CD14-positive monocyte (primary cell): Measurements from ENCODE around the gene IL31. TPM values are rescaled to one million over a fixed set of nuclear protein-coding genes. Genes with fewer than 3 reads are reported as not detected.

Experiments
- DNase-seq, 3 donors: peaks; one replicate each; pipeline ENCODE4 v3.0.0-alpha.2; 2011 to 2022
- H2AFZ ChIP-seq: 2 replicates; pipeline ENCODE4 v1.6.0; 2012; ENCODE audit warnings: mild to moderate bottlenecking, low read depth, low read length, inconsistent platforms; ENCODE audit not compliant: insufficient read depth, poor library complexity, severe bottlenecking
- H3K27ac ChIP-seq, 2 donors: 1 replicate in 1 of 2; 2 replicates in 1 of 2; pipeline ENCODE4 v1.5.1; 2012 to 2013; ENCODE audit warnings: low read length in 2 of 2, control low read depth in 1 of 2, inconsistent platforms in 1 of 2, low read depth in 1 of 2, mild to moderate bottlenecking in 1 of 2
- H3K27me3 ChIP-seq, 2 donors: one replicate each; pipeline versions ENCODE4 v1.6.0 to v1.6.1; 2011 to 2013; ENCODE audit warnings: low read length in 2 of 2; ENCODE audit not compliant: control insufficient read depth in 2 of 2, insufficient read depth in 2 of 2
- H3K36me3 ChIP-seq, 2 donors: replicated peaks in 1 of 2; 1 replicate in 1 of 2; 2 replicates in 1 of 2; pipeline versions ENCODE4 v1.5.1 to v1.6.1; 2012 to 2013; ENCODE audit warnings: low read length in 2 of 2, control low read depth in 1 of 2, inconsistent platforms in 1 of 2, mild to moderate bottlenecking in 1 of 2; ENCODE audit not compliant: insufficient read depth in 2 of 2, control insufficient read depth in 1 of 2
- H3K4me1 ChIP-seq, 2 donors: 1 replicate in 1 of 2; 2 replicates in 1 of 2; pipeline versions ENCODE4 v1.5.1 to v1.6.1; 2012 to 2013; ENCODE audit warnings: low read length in 2 of 2, control low read depth in 1 of 2, inconsistent platforms in 1 of 2, mild to moderate bottlenecking in 1 of 2, moderate library complexity in 1 of 2; ENCODE audit not compliant: insufficient read depth in 2 of 2, control insufficient read depth in 1 of 2
- H3K4me2 ChIP-seq: replicated peaks from 2 replicates; pipeline ENCODE3; 2012; ENCODE audit warnings: low read length, moderate library complexity, mild to moderate bottlenecking; ENCODE audit not compliant: poor library complexity, severe bottlenecking; ENCODE audit errors: extremely low read depth
- H3K4me3 ChIP-seq, 3 experiments: fragments of 200-600 bp in 1 of 3; sonication (generic) in 1 of 3; replicated peaks in 1 of 3; 1 replicate in 2 of 3; 2 replicates in 1 of 3; pipeline ENCODE4 v1.5.1; 2011 to 2013; ENCODE audit warnings: low read length in 3 of 3, mild to moderate bottlenecking in 3 of 3, control low read depth in 2 of 3, low read depth in 2 of 3, inconsistent platforms in 1 of 3, moderate library complexity in 1 of 3
- H3K79me2 ChIP-seq: 2 replicates; pipeline ENCODE4 v1.6.0; 2012; ENCODE audit warnings: mild to moderate bottlenecking, control low read depth, inconsistent platforms, low read length, moderate library complexity; ENCODE audit not compliant: insufficient read depth
- H3K9ac ChIP-seq: 2 replicates; pipeline ENCODE4 v1.6.0; 2017; ENCODE audit warnings: low read length, mild to moderate bottlenecking; ENCODE audit not compliant: insufficient read depth, poor library complexity, severe bottlenecking
- H3K9me3 ChIP-seq, 2 donors: replicated peaks in 1 of 2; 1 replicate in 1 of 2; 2 replicates in 1 of 2; pipeline versions ENCODE4 v1.5.1 to v1.6.1; 2012 to 2013; ENCODE audit warnings: low read length in 2 of 2, control low read depth in 1 of 2; ENCODE audit not compliant: control insufficient read depth in 1 of 2, insufficient read depth in 1 of 2
- H4K20me1 ChIP-seq: 2 replicates; pipeline ENCODE4 v1.6.0; 2012; ENCODE audit warnings: mild to moderate bottlenecking, low read length, control low read depth, moderate library complexity; ENCODE audit not compliant: insufficient read depth
- H3K27ac Mint-ChIP-seq, 7 donors: one replicate each; pipeline ENCODE4 v1.8.0; 2020; ENCODE audit warnings: mild to moderate bottlenecking in 7 of 7, mixed read lengths in 7 of 7, moderate library complexity in 6 of 7, inconsistent platforms in 2 of 7
- H3K27me3 Mint-ChIP-seq, 3 donors: one replicate each; pipeline ENCODE4 v1.8.0; 2021 to 2022; ENCODE audit warnings: low read depth in 3 of 3, mild to moderate bottlenecking in 3 of 3, mixed read lengths in 3 of 3, moderate library complexity in 3 of 3, inconsistent platforms in 1 of 3
- H3K36me3 Mint-ChIP-seq, 2 donors: one replicate each; pipeline ENCODE4 v1.8.0; 2020; ENCODE audit warnings: mixed read lengths in 2 of 2, inconsistent platforms in 1 of 2, mild to moderate bottlenecking in 1 of 2
- H3K4me1 Mint-ChIP-seq: one replicate; pipeline ENCODE4 v1.8.0; 2020; ENCODE audit warnings: mild to moderate bottlenecking, mixed read lengths
- H3K4me3 Mint-ChIP-seq, 2 donors: one replicate each; pipeline ENCODE4 v1.8.0; 2020; ENCODE audit warnings: mild to moderate bottlenecking in 2 of 2, mixed read lengths in 2 of 2, moderate library complexity in 1 of 2
- H3K9me3 Mint-ChIP-seq, 7 donors: one replicate each; pipeline ENCODE4 v1.8.0; 2020 to 2022; ENCODE audit warnings: mixed read lengths in 7 of 7, mild to moderate bottlenecking in 6 of 7, moderate library complexity in 6 of 7, inconsistent platforms in 2 of 7
- WGBS: methylation state at CpG from one replicate; pipeline ENCODE4 v1.1.5; 2013; ENCODE audit warnings: missing lambda C conversion rate; ENCODE audit not compliant: insufficient coverage; 5-methylcytosine and 5-hydroxymethylcytosine counted together
- intact Hi-C, 2 donors: fragments of 100-400 bp; cut with micrococcal nuclease; formaldehyde crosslinking; loops; one replicate each; pipeline versions ENCODE4 v1.15.0 to v1.15.1; 2023
- polyA plus RNA-seq, 3 donors: library from polyadenylated mRNA; depleted of rRNA in 1 of 3; unstranded in 2 of 3; stranded (reverse) in 1 of 3; fragments of 300-500 nt in 2 of 3; fragments of >200 nt in 1 of 3; fragmentation: Illumina TruSeq in 2 of 3; gene quantifications; 1 replicate in 2 of 3; 2 replicates in 1 of 3; pipeline ENCODE4 v1.2.3, GENCODE V29; 2012 to 2021
- TF ChIP-seq, protein P1 (sequence below): fragments of 200-600 bp; IDR thresholded peaks from one replicate; pipeline ENCODE4 v1.8.0; 2022; ENCODE audit warnings: antibody characterized with exemption, mild to moderate bottlenecking

The IL31 gene
- polyA plus RNA-seq, 3 donors: not detected

DNA sequence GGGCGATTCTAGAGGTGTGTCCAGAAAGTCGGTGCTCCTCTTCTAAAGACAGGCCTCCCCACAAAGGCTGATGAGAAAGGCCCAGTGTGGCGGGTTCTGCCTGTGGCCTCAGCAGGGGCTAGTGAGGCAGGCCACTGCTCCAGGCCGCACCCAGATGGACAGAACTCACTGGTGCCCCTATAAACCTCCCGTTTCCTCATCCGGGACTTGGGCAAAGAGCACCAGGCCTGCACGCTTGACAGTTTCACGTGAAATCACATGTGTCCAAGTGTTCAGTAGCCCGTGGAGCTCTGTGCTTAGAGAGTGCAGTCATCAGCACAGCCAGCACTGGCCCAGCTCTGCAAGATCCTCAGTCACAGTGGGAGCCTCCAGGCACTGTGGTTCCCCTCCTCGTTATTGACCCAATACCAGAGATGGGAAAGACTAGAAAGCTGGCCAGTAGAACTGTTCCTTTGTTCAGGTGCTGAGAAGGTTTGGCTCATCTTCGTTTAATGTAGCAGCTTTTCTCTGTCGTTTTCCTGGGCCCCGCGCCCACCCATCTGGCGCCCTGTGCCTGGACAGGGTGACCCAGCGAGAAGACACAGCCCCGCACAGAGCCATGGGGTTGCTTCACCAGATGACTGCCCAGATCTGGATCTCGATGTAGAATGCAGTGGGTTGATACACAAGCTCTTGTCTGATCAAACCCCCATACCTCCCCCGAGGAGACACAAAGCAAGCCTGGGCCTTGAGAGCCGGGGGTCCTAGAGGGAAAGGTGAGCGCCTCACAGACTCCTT lies 26.3 kb downstream of the IL31 start:
- no peaks in the 10 kb centered on the region for H3K9me3 ChIP-seq
- peaks cover 59% of the 10 kb centered on the region for H4K20me1 ChIP-seq
- 89% methylated on average over 14 of the region's 21 CpGs for WGBS
- H3K4me1 Mint-ChIP-seq: peaks cover 6% of the 10 kb centered on the region
- H3K27me3 Mint-ChIP-seq: peaks cover 1 to 8% (median 8%) of the 10 kb centered on the region in 3 donors
- intact Hi-C loops: no loop called here
- peak overlapping the region in 2 of 7 donors; percentile 64 to 71 for H3K27ac Mint-ChIP-seq
- H3K27me3 ChIP-seq: no peaks in the 10 kb centered on the region
- no peak overlapping the region for H3K27ac ChIP-seq
- no peak overlapping the region for H2AFZ ChIP-seq
- H3K4me1 ChIP-seq: no peaks in the 10 kb centered on the region
- H3K9ac ChIP-seq: no peak overlapping the region
- TF ChIP-seq, protein P1, sequence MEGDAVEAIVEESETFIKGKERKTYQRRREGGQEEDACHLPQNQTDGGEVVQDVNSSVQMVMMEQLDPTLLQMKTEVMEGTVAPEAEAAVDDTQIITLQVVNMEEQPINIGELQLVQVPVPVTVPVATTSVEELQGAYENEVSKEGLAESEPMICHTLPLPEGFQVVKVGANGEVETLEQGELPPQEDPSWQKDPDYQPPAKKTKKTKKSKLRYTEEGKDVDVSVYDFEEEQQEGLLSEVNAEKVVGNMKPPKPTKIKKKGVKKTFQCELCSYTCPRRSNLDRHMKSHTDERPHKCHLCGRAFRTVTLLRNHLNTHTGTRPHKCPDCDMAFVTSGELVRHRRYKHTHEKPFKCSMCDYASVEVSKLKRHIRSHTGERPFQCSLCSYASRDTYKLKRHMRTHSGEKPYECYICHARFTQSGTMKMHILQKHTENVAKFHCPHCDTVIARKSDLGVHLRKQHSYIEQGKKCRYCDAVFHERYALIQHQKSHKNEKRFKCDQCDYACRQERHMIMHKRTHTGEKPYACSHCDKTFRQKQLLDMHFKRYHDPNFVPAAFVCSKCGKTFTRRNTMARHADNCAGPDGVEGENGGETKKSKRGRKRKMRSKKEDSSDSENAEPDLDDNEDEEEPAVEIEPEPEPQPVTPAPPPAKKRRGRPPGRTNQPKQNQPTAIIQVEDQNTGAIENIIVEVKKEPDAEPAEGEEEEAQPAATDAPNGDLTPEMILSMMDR: no peak
- no peak for DNase-seq
- no peak overlapping the region for H3K4me3 Mint-ChIP-seq
- peaks cover 13 to 20% of the 10 kb centered on the region in 2 donors for H3K36me3 Mint-ChIP-seq
- H3K36me3 ChIP-seq: peaks cover 18 to 19% of the 10 kb centered on the region in 2 donors
- no peaks in the 10 kb centered on the region for H3K79me2 ChIP-seq
- H3K4me2 ChIP-seq: no peak overlapping the region
- no peaks in the 10 kb centered on the region for H3K9me3 Mint-ChIP-seq
- no peak overlapping the region for H3K4me3 ChIP-seq

DNA sequence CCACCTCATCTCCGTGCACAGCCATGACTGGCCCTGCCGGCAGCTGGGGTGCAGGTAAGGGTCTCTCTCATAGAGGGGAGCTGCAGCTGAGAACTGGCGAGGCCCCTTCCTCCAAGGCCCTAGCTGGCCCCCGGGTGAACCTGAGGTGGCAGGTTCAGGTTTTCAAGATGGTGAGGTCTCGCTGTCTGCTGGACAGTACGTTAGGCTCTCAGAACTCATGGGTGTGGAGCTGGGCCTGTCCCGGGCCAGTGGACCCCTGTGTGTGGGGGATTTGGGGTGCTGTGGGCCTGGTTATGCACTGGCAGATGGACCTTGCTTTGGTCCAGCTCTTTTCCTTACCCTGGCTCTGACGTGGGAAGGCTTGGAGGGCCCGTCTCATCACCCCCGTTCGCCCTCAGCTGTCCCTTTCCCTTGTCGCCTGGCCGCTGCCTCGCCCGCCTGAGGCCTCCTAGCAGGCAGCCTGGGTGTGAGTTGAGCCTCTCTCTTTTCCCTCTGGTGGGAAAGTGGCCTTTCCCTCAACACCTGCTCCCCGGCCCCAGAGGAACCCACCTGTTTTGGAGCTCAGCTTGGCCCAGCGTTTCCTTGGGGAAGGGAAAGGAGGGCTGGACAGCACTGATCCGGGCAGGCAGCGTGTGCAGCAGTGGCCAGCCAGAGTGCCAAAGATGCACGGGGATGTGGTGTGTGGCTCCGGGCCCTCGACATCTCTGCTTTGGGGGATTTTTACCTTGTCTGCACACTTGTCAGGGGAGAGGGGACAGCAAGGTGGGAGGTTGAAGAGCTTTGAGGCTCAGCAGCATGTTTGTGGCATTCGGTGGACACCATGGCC lies 28.3 kb downstream of the IL31 start:
- intact Hi-C loops: no loop called here
- WGBS: 95% methylated on average over 15 of the region's 23 CpGs
- peaks cover 6% of the 10 kb centered on the region for H3K4me1 Mint-ChIP-seq
- Histone ChIP-seq H3K4me3 (no peak overlapping the region), H3K27ac (no peak overlapping the region), H4K20me1 (peaks cover 73% of the 10 kb centered on the region), H2AFZ (no peak overlapping the region), H3K4me2 (no peak overlapping the region), H3K9ac (no peak overlapping the region), H3K4me1 (no peaks in the 10 kb centered on the region), H3K9me3 (no peaks in the 10 kb centered on the region), H3K36me3 (peaks cover 38% of the 10 kb centered on the region in 2 donors), H3K79me2 (no peaks in the 10 kb centered on the region), H3K27me3 (no peaks in the 10 kb centered on the region)
- H3K36me3 Mint-ChIP-seq: peaks cover 28 to 40% of the 10 kb centered on the region in 2 donors
- H3K27ac Mint-ChIP-seq: peak overlapping the region in 1 of 7 donors; percentile 73
- H3K4me3 Mint-ChIP-seq: no peak overlapping the region
- TF ChIP-seq, protein P1: no peak
- peaks cover 1 to 4% (median 3%) of the 10 kb centered on the region in 3 donors for H3K27me3 Mint-ChIP-seq
- no peak for DNase-seq
- H3K9me3 Mint-ChIP-seq: no peaks in the 10 kb centered on the region
